ENCODE data around the gene TP63. TPM values are rescaled to one million over a fixed set of nuclear protein-coding genes. Genes with fewer than 3 reads are reported as not detected.

The TP63 gene
- polyA plus RNA-seq, 3 donors: not detected

GRCh38 chr3:189734061-189734460 lies 102.9 kb downstream of the TP63 start:
- Histone ChIP-seq H3K36me3 (replicated peaks in 1 of 2; ENCODE audit: control insufficient read depth in 1 of 2, insufficient read depth in 2 of 2, low read length in 2 of 2) (no peaks in the 10 kb centered on the region), H3K9me3 (replicated peaks in 1 of 2; ENCODE audit: control insufficient read depth in 1 of 2, insufficient read depth in 1 of 2, low read length in 2 of 2) (no peaks in the 10 kb centered on the region), H3K27me3 (ENCODE audit: control insufficient read depth in 2 of 2, insufficient read depth in 2 of 2, low read length in 2 of 2) (no peaks in the 10 kb centered on the region), H3K27ac (ENCODE audit: low read depth in 1 of 2, low read length in 2 of 2) (no peak overlapping the region), H2AFZ (ENCODE audit: insufficient read depth, low read depth, low read length, poor library complexity, severe bottlenecking) (no peak overlapping the region), H4K20me1 (ENCODE audit: insufficient read depth, low read length) (no peaks in the 10 kb centered on the region), H3K79me2 (ENCODE audit: insufficient read depth, low read length) (no peaks in the 10 kb centered on the region), H3K4me1 (ENCODE audit: control insufficient read depth in 1 of 2, insufficient read depth in 2 of 2, low read length in 2 of 2) (no peaks in the 10 kb centered on the region), H3K4me2 (replicated peaks; ENCODE audit: extremely low read depth, low read length, poor library complexity, severe bottlenecking) (no peak overlapping the region), H3K4me3 (replicated peaks in 1 of 3; ENCODE audit: low read depth in 2 of 3, low read length in 3 of 3) (no peak overlapping the region), H3K9ac (ENCODE audit: insufficient read depth, low read length, poor library complexity, severe bottlenecking) (no peak overlapping the region)
- H3K36me3 Mint-ChIP-seq: no peaks in the 10 kb centered on the region
- H3K9me3 Mint-ChIP-seq: peaks cover 0 to 7% (median 0%) of the 10 kb centered on the region in 7 donors
- H3K27ac Mint-ChIP-seq: peak overlapping the region in 1 of 7 donors; percentile 36
- no peak overlapping the region for H3K4me3 Mint-ChIP-seq
- 55% methylated on average over 2 of the region's 6 CpGs for WGBS (ENCODE audit: insufficient coverage)
- TF ChIP-seq, protein P1, sequence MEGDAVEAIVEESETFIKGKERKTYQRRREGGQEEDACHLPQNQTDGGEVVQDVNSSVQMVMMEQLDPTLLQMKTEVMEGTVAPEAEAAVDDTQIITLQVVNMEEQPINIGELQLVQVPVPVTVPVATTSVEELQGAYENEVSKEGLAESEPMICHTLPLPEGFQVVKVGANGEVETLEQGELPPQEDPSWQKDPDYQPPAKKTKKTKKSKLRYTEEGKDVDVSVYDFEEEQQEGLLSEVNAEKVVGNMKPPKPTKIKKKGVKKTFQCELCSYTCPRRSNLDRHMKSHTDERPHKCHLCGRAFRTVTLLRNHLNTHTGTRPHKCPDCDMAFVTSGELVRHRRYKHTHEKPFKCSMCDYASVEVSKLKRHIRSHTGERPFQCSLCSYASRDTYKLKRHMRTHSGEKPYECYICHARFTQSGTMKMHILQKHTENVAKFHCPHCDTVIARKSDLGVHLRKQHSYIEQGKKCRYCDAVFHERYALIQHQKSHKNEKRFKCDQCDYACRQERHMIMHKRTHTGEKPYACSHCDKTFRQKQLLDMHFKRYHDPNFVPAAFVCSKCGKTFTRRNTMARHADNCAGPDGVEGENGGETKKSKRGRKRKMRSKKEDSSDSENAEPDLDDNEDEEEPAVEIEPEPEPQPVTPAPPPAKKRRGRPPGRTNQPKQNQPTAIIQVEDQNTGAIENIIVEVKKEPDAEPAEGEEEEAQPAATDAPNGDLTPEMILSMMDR (IDR thresholded peaks at IDR 0.05): no peak
- no peaks in the 10 kb centered on the region for H3K4me1 Mint-ChIP-seq
- no peak for DNase-seq
- intact Hi-C loops (cut with micrococcal nuclease): no loop called here
- peaks cover 0 to under 1% (median 0%) of the 10 kb centered on the region in 3 donors for H3K27me3 Mint-ChIP-seq (ENCODE audit: low read depth in 3 of 3)

GRCh38 chr3:189735913-189736312 lies 104.7 kb downstream of the TP63 start:
- Histone ChIP-seq H3K9me3 (replicated peaks in 1 of 2; ENCODE audit: control insufficient read depth in 1 of 2, insufficient read depth in 1 of 2, low read length in 2 of 2) (no peaks in the 10 kb centered on the region), H4K20me1 (ENCODE audit: insufficient read depth, low read length) (no peaks in the 10 kb centered on the region), H3K79me2 (ENCODE audit: insufficient read depth, low read length) (no peaks in the 10 kb centered on the region), H3K36me3 (replicated peaks in 1 of 2; ENCODE audit: control insufficient read depth in 1 of 2, insufficient read depth in 2 of 2, low read length in 2 of 2) (no peaks in the 10 kb centered on the region), H2AFZ (ENCODE audit: insufficient read depth, low read depth, low read length, poor library complexity, severe bottlenecking) (no peak overlapping the region), H3K27me3 (ENCODE audit: control insufficient read depth in 2 of 2, insufficient read depth in 2 of 2, low read length in 2 of 2) (no peaks in the 10 kb centered on the region), H3K9ac (ENCODE audit: insufficient read depth, low read length, poor library complexity, severe bottlenecking) (no peak overlapping the region), H3K4me1 (ENCODE audit: control insufficient read depth in 1 of 2, insufficient read depth in 2 of 2, low read length in 2 of 2) (no peaks in the 10 kb centered on the region), H3K4me2 (replicated peaks; ENCODE audit: extremely low read depth, low read length, poor library complexity, severe bottlenecking) (no peak overlapping the region), H3K4me3 (replicated peaks in 1 of 3; ENCODE audit: low read depth in 2 of 3, low read length in 3 of 3) (no peak overlapping the region), H3K27ac (ENCODE audit: low read depth in 1 of 2, low read length in 2 of 2) (no peak overlapping the region)
- intact Hi-C loops (cut with micrococcal nuclease): no loop called here
- Mint-ChIP-seq H3K27ac (no peak overlapping the region), H3K4me3 (no peak overlapping the region), H3K36me3 (no peaks in the 10 kb centered on the region), H3K9me3 (peaks cover 0 to 8% (median 0%) of the 10 kb centered on the region in 7 donors), H3K27me3 (ENCODE audit: low read depth in 3 of 3) (no peaks in the 10 kb centered on the region), H3K4me1 (no peaks in the 10 kb centered on the region)
- no peak for DNase-seq
- TF ChIP-seq, protein P1 (IDR thresholded peaks at IDR 0.05): no peak

Data from CD14-positive monocyte (primary cell).